T-helper 22 cell (primary cell): ENCODE data around the gene NFIX.
"Not testable (repeated sequence)": the region's sequence is repeated elsewhere in the genome, so short reads cannot be mapped to it uniquely, and the experiment has no call there.

Source experiments
- DNase-seq: peaks from one replicate; pipeline ENCODE4 v3.0.0-alpha.2; 2020; ENCODE audit warnings: low read depth

The NFIX gene

DNA sequence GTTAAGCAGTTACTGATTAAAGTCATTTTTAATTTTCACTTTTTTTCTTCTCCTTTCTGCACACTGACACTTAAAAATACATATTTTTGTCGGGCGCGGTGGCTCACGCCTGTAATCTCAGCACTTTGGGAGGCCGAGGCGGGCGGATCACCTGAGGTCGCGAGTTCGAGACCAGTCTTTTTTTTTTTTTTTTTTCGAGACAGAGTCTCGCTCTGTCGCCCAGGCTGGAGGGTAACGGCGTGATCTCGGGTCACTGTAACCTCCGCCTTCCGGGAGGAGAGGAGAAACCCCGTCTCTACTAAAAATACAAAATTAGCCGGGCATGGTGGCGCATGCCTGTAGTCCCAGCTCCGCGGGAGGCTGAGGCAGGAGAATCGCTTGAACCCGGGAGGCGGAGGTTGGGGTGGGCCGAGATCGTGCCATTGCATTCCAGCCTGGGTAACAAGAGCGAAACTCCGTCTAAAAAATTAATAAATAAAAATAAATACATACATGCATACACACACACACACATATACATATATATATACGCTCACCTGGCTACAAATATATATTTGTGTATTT, 37.8 kb upstream of the NFIX start:
- DNase-seq, result not testable (repeated sequence)

DNA sequence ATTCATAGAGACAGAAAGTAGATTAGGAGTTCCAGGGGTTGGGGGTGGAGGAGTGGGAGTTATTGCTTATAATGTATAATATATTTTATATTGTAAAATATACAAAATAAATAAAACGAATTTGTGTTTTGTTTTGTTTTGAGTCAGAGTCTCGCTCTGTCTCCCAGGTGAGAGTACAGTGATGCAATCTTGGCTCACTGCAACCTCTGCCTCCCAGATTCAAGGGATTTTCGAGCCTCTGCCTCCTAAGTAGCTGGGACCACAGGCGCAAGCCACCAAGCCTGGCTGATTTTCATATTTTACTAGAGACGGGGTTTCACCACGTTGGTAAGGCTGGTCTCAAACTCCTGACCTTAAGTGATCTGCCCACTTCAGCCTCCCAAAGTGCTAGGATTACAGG, 35.8 kb upstream of the NFIX start:
- no peak for DNase-seq

DNA sequence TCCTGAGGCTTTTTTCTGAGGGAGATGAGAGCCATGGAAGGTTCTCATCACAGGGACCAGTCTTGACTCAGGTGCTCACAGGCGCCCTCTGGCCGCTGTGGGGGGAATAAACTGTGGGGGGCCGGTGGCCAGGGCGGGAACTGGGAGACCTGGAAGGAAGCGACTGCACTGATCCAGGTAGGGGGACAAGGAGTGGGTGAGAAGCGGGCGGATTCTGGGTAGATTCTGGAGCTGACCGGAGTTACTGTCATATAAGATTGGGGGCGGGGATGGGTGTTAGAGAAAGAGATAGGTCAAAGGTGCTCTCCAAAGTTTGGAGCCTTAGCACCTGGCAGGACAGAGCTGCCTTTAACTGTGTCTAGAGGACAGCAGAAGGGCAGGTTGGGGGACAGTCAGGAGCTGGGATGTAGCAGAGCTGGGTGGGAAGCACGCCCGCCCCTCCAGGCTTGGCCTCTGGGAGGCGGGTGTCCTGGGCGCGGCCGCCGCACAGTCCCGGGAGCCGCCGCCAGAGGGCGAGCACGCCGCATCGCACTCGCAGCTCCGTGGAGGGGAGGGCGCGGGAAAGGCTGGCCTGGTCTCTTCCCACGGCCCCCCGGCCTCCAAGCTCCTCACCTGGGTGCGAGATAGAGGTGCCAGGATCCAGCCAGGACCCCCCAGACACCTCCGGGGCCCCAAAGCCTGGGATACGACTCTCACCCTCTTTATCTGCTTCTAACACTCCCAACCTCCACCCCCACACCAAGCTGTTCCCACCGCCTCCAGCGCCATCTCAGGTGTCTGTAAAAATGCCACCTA, 30.1 kb upstream of the NFIX start:
- DNase-seq, result peak; percentile 48

DNA sequence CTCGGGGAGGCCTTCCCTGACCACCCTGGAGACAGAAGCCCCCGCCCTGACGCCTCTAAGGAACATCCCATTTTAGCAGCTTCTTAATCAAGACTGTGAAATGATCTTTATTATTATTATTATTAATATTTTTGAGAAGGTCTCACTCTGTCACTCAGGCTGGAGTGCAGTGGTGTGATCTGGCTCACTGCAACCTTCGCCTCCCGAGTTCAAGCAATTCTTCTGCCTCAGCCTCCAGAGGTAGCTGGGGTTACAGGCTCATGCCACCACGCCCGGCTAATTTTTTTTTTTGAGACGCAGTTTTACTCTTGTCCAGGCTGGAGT, 29.5 kb upstream of the NFIX start:
- no peak for DNase-seq

GRCh38 chr19:12967907-12968306, 27.4 kb upstream of the NFIX start:
- DNase-seq, result no peak

DNA sequence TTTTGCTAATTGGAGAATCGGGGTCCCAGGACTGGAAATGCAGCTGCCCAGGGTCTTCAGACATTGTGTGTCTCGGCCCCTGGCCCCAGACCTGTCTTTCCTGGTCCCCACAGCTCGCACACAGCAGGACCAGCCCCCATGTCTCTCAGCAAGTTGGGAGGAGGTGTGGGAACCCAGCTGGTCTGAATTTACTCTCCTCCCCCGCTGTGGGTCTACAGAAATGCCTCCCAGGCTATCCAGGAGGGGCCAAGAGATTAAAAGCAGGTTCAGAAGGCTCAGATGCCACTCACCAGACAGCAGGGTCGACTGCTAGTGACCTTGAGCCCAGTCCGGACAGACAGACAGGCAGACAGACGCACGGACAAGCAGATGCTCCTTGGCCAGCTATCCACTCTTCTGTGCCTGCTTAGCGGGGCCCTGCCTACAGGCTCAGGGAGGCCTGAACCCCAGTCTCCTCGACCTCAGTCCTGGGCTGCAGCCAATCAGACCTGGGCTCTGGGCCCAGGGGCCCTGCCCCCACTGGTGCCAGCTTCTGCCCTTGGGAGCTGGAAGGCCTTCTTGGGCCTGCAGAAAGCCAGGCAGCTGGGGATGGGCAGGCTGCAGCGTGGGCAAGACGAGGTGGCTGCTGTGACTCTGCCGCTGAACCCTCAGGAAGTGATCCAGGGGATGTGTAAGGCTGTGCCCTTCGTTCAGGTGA, 25.8 kb upstream of the NFIX start, which contains the start of gene DAND5:
TSS of gene DAND5 (plus strand) at position 285 of the 697 bp plus-strand sequence. CDS start at position 370, 85 bp downstream.
- DNase-seq, result no peak

- DNase-seq, result no peak
These were observed 25.0 kb upstream of the NFIX start for GRCh38 chr19:12970070-12970820.

DNA sequence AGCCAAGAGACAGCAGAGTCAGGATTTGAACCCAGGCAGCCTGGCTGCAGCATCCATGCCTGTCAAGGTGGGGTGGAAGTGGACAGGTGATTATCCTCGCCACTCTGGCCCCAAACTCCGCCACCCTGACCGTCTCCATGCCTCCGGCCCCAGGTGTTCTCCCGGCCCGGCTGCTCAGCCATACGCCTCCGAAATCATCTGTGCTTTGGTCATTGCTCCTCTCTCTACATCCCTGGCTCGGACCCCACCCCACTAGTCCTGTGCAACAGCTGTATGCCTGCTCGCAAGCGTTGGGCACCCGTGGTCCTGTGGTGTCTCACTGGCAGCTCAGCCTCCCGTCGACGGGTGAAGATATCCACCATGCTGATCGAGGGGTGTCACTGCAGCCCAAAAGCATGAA, 22.0 kb upstream of the NFIX start:
- DNase-seq, result no peak

DNA sequence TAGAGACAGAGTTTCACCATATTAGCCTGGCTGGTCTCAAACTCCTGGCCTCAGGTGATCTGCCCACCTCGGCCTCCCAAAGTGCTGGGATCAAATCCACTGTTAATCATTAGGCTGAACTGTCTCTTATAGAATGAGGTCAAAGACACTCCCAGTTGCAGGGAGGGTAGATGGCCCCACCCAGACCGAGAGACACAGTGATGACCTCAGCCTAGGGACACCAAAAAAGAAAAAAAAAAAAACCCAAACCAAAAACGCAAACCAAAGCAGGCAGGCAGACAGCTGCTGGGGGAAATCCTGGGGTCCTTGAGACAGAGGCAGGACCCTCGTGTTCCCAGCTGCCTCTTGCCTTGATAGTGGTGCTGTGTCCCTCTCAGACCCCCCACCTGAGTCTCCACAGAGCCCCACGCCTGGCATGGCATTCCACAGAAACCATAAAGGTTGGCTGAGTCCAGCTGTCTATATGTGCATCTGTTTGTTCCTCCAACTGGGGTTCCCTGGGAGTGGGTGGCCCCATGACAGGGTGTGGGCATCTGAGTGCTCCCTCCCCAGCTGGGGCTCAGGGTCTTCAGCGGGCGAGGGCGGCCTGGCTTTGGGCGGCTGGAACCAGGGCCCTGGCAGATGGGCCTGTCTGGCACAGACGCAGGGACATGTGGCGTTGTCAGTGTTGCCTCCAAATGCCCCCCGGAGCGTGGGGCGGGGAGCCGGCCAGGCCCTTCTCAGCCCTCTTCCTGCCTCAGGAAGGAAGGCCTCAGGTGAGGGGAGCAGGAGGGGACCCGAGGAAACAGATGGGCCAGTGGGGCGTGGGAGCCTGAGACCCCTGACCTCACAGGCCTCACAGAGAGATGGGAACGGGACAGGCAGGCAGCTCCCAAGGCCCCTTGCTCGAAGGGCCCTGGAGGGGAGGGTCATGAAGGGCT, 20.7 kb upstream of the NFIX start:
- no peak for DNase-seq

DNA sequence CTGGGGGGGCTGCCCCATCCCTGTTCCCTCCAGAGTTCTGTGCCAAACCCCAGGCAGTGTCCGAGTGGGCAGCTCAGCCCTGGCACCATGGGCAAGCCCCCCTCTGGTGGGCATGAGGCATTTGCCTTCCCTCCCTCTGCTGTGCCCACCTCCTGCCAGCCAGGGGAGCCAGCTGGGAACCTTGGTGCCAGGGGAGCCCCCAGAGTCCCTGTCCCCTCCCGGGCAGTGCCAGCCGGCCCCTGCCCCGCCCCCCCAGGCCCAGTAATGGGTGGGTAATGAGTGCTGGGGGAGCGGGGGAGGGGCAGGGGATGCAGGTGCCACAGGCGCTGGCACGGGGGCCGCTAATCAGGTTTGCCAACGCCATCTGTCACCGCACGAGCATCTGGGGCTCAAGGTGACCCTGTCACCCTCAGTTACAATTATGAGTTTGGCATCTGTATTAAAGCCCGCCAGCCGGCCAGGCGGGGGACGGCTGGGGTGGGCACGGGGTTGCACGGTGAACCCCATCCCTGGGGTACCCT, 20.0 kb upstream of the NFIX start:
- DNase-seq, result no peak

DNA sequence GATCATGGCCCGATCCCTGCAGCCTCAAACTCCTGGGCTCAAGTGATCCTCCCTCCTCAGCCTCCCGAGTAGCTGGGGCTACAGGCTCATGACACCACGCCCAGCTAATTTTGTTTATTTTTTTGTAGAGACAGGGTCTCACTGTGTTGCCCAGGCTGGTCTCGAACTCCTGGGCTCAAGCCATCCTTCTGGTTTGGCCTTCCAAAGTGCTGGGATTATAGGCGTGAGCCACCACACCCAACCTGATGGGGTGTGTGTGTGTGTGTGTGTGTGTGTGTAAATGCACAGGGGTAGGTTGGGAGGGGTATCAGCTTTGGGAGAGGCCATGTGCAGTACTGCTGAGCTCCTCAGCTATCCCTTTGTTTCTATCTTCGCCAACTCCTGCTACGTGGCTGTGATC, 19.2 kb upstream of the NFIX start:
- not testable (repeated sequence) for DNase-seq

DNA sequence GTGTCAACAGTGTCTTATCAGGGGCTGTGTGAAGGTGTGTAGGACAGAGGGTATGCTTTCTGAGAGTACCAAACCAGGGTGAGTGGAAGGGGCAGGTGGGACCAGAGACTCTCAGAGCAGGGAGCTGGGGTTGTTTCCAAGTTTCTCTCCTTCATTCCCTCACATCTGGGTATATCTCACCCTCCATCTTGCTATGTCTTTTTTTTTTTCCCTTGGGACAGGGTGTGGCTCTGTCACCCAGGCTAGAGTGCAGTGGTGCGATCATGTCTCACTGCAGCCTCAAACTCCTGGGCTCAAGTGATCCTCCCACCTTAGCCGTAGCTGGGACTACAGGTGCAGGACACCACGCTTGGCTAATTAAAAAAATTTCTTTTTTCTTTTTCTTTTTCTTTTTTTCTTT, 15.3 kb upstream of the NFIX start:
- no peak for DNase-seq

GRCh38 chr19:12982648-12983047, 12.6 kb upstream of the NFIX start:
- no peak for DNase-seq

GRCh38 chr19:12983091-12983490, 12.2 kb upstream of the NFIX start:
- DNase-seq, result no peak

DNA sequence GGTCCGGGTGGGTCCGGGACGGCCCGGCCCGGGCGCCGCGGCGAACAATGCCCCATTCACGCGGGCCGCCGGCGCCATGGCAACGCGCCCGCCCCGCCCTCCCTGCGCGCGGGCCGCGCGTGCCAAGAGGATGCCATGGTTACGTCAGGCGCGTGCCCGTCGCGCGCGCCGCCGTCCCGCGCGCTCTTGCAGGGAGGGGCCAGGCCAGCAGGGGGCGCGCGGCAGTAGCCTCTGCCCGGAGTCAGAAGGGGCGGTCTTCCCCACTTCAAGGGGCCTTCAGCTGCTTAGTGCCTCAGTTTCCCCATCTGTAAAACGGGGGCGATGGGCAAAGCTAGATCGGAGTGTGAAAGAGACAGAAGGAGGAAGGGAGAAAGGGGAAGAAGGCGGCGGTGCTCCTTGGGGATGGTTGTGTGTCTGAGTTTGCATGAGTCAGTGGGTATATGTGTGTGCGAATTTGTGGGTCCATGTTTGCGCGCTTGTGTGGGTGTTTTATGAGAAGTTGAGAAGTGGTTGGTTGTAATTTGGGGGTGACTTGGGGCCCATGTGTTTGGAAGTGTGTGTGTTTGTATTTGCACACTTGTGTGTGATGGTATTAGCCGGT, 11.6 kb upstream of the NFIX start:
- peak; percentile 56 for DNase-seq

GRCh38 chr19:12984143-12984627, 11.1 kb upstream of the NFIX start:
- no peak for DNase-seq

DNA sequence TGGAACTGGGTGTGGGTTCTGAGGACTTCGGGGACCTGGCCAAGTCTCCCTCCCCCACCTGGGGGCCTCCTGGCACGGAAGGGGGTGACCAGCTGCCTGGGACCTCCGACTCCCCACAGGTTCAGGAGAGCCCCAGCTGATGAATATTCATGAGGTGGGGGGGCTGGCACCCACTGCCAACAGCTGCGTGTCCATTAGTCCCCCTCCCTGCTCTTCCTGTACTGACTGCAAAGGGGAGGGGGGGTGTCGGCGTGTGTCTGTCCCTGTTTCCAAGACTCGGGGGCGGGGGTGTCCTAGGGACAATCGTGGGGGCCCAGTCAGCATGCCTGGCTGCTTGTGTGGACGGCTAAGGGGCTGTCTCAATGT, 10.6 kb upstream of the NFIX start:
- no peak for DNase-seq

- no peak for DNase-seq
These were observed 10.1 kb upstream of the NFIX start for GRCh38 chr19:12985049-12985776.

DNA sequence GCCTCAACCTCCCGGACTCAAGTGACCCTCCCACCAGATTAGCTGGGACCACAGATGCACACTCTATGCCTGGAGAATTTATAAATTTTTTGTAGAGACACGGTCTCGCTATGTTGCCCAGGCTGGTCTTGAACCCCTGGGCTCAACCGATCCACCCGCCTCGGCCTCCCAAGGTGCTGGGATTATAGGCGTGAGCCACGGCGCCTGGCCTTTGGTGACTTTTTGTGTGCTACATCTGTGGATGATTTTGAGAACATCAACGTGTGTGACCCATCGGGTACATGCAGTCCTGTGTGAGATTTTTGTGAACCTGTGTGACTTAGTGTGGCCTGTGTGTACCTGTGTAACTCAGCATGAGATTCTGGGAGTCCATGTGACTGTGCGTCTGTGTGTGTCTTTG, 8.5 kb upstream of the NFIX start:
- DNase-seq, result no peak

GRCh38 chr19:12987190-12987589, 8.1 kb upstream of the NFIX start:
- no peak for DNase-seq
